HG02884 (cell line): ENCODE results near the gene ALDH1B1.

Experiments used
- ATAC-seq: cut with Tn5 transposase; IDR thresholded peaks from one replicate; pipeline ENCODE4 v1.9.1; 2021; ENCODE audit warnings: mild to moderate bottlenecking, moderate library complexity; ENCODE audit not compliant: unreplicated experiment

Gene ALDH1B1

DNA sequence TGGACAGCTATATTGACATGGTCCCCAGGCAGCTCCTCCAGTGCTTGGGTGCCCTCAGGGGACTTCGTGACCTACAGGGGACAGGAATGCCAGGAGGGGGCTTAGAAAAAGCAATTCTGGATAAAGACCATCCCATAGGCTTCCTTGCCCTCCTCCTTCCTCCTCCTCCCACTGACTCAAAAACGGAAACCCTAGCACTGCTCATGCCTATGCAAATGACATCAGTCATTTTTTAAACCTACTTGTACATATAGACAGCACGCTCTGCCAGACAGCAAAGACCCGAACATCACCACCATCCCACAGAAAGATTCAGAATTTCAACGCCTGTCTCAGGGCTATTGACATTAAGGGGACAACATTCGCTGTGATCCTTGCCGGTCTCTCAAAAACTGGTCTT lies 20.8 kb downstream of the ALDH1B1 start:
- ATAC-seq = no peak

DNA sequence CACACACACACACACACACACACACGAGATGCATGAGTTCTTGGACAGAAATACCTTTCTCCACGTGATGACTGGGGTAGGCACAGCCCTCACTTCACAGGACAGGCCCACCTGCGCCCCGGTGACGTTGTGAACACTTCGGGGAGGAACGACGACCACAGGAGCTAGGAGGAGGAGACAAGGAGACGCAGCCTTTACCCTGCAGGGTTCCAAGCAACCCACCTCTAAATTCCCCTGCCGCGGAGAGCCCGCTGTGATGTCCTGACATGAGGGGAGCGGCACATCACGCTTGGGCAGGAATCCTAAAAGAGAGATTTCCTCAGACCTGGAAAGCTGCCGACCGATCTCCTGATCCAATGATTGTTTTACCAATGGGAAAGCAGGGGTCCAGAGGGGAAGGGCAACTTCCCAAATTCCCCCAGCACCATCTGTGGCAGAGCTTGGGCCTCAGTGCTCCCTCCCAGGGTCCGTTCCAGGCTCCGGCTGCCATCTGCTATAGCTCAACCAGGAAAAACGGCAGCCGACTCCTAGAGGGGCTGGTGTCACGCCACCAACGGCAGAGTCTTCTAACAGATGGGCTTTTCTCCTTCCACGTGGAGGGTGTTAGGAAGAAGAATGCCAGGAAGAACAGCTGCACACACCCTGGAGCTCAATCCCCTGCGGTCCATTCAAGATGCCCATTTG lies 21.7 kb downstream of the ALDH1B1 start:
- ATAC-seq = no peak

DNA sequence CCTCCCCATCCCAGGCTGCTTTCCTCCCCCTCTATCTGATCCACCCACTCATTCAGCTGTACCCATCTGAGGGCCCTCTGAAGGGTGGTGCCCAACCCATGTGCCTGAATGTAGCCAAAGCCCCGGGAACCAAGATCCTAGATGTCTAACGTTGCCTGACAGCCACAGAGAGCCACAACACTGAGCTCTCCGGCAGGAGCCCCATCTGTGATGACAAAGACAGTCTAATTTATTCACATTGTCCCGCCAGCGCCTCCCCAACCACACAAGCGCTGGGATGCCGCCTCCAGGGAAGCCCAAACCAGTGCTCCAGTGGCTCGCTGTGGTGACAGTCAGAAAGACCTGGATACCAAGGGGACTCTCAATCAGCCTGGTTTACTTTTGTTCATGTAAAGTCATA lies 23.4 kb downstream of the ALDH1B1 start:
- ATAC-seq = no peak

DNA sequence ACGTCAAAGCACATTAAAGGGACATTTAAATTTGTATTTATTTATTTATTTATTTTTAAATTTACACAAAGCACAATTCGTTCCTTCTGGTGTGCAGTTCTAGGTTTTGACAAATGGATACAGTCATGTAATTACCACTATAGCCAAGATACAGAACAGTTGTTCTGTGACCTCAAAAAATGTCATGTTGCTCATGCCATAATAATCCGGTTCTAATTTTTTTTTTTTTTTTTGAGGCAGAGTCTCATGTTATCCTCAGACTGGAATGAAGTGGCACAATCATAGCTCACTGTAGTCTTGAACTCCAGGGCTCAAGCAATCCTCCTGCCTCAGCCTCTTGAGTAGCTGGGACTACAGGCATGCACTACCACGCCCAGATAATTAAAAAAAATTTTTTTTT lies 24.0 kb downstream of the ALDH1B1 start:
- ATAC-seq = no peak

DNA sequence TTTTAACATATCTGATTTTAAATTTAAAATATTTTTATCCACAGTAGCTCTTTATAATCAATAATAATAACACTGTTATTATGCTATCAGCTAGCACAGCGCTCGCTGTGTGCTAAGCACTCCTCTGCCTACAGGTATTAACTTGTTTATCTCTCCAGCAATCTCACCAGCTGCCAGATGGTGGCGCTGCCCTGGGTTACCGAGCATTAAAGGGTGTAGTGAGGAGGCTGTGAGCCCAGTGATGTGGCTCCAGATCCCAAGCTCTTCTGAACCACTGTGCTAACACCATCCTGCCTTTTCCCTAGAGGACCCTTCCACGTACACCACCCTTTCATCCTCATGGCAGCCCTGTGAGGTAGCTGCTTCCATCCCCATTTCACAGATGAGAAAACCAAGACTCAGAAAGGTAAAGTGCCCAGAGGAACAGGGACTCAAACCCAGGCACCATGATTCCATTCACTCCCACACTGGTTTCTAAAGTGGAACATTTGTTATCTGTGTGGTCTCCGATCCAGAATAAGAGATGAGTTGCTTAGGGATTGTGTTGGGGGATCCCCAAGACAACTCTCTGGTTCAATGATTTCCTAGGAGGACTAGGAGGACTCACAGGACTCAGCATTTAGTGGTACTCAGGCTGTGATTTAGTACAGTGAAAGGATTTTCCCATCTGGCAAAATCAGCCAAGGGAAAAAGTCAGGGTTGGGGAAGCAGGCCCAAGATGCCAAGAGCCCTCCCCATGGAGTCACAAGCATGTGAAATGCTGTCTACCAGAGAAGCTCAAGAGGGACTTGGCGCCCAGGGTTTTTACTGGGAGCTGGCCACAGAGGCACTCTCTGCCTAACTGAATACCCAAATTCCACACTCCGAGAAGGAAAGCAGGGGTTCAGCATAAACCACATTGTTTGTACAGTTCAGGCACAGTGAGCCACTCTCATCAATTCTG lies 24.8 kb downstream of the ALDH1B1 start:
- ATAC-seq = peak; percentile 52

DNA sequence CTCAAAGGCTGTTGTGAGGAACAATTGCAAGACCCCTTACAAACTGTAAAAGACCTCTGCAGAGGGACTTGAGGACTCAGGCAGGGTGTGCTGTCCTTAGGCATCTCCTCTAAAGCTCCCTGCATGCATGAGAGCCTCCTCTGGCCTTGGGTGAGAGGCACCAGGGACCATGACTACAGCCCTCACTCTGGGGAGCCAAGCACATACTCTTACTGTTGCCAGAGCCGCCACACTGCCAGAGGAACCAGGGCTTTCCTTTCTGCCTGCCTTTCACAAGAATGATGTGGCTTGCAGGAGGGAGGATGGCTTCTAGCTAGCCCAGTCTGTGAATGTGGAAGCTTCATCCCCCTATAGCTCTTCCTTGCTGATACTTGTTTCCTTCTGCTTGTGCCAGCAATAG lies 25.9 kb downstream of the ALDH1B1 start:
- ATAC-seq = no peak

DNA sequence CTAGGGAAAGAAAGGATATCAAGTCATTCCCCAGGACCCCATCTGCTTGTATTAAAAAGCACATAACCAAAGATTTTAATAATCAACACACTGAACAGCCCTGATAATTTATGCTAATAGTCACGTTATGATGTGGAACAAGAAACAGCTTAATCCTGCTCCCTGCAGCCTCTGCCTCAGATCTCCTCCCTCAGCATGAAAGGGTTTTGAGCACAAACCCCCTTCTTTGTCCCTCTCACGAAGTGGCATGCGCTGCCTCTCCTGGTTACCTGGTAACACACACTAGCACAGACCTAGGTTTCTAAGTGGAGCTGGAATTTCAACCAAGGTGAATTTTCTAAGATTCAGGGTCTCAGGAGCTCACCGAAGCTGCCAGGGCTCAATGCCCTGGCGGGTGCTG lies 26.7 kb downstream of the ALDH1B1 start:
- ATAC-seq = no peak

DNA sequence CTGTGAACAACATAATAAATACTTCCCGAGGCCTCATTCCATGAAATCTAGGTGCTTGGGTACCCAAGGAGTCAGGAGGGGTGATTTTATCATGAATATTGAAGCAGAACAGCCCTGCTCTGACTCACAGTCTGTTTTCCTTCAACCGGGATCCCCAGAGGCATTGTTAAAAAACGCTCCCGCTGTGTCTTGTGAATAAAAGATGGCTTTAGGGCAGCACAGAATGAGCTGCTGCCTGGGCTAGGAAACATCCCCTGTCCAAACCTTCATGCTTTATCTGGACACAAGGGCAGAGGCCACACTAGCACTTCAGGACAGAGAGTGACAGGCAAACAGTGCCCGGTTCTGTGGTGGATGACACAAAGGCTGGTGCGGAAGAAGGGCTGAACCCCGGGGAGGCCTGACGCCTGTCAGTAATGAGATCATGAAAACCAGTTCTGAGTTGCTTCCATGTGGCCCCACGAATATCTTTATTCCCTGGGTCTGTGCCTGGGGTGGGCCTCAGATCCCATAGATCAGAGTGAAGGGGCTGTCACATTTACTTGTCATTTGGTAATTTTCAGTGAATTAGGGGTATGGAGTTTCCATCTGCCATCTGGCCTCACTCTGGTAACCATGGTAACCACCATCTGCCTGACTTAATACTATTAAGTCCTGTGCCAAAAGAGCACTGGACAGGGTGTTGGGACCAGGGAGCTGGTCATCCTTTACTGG lies 29.2 kb downstream of the ALDH1B1 start:
- no peak for ATAC-seq

DNA sequence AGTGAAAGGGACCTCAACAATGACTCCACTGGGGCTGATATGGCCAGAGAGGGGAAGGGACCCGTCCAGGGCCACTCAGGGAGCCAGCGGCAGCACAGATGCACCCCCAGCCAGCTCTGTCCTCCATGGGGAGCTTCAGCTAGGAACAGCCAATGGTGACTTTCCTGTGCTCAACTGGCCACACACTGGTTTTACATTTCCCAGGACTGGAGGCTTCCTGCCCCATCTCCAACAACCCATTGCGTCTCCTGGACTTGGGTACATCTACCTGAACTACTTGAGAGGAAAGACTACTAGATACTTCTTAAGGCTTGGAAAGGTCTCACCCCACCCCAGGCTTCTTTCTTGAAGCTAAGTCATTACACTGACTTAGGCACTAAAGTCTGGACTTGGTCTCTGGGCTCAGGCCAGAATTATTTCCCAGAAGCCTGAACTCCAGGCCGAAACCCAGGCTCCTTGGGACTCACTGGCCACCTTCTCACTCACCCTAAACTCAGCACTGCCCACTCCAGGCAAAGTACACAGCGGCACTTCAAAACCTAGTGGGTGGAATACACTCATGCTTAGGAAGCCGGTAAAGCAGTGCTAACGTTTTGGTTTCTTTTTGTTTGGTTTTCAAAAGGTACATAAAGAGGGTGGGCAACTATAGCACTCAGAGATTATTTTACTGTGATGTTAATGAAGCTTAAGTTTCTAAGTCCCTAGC lies 30.2 kb downstream of the ALDH1B1 start:
- no peak for ATAC-seq

DNA sequence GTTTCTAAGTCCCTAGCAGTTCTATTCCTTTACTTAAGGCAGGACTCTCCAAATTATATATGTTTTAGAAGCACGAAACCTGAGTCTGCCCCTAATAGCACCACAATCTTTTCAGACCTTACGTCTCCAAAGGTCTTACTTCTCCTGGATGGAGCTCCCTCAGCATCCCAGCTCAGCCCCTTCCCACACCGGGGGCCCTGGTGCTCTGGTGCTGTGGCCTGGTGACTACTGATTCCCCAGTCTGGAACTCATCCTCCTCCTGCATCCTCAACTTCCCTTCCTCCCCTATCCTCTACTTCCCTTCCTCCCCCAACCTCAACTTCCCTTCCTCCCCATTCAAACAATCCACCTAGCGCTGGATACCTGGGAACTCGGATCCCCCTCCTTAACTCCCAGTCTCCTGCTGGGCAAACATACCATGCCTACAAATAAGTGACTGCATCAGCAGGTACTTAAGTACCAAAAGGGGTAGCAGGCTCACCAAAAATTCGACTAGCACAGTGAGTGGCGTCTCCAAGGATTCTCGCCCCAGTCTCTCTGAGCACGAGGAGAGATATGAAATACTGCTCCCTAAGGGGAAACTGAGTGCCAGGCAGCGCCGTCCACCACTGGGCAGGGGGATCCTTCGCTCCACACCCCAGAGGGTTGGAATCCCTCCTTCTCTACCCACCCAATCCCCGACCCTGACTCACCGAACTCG lies 30.9 kb downstream of the ALDH1B1 start:
- no peak for ATAC-seq

DNA sequence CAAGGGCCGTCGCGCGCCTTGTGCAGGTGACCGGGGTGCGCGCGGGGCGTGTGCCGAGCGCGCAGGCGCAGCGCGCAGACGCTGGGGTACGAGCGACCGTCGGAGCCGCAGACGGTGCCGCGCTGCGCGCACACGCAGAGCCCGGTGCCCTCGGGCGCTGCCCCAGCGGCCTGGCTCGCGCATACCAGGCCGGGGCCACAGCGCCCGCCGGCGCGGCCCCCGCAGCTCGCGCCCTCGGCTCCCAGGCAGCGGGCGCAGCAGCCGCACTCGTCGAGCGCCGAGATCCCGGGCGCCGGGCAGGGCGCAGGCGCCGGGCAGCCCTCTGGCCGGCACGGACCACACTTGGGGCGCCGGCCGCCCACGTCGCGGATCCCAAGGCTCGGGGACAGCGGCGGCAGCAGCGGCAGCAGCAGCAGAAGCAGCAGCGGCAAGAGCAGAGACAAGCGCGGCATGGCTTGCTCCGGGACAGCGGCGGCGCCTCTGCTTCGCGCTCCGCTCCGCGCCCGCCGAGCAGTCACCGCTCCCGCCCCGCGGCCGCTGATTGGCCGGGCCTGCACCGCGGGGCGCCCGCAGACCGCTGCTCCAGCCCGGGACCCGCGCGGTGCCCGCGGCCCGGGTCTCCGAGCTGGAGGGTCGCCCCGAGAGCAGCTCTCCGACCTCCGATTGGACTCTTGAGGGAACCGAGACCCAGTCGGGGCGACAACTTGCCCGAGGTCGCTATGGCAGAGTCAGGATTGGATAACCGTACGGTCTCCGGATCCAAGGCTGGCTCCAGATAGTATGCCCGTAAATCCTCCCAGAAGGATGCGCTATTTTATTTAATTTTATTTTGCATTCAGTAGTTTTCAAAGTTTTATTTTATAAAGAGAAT lies 31.7 kb downstream of the ALDH1B1 start, which contains the start of gene IGFBPL1:
Gene IGFBPL1 (minus strand): TSS at position 482 of the 871 bp plus-strand sequence. CDS start 30 bp downstream, at position 452.
- no peak for ATAC-seq

DNA sequence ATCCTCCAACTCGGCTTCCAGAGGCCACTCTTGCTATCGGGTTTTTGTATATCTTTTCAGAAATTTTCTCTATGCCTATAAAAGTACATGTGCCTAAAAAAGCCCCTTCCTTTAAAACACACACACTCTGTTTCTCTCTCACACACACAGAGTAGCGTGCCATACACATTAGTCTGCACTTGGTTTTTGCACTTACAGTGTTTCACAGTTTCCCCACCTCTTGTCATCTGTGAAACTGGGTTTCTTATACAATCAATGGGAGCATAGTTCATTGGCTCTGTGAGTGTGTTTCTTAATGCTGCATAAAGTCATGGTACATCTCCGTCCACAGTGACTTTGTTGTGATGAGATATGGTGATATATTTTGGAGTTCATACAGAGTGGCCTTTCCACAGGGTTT lies 32.4 kb downstream of the ALDH1B1 start:
- no peak for ATAC-seq

DNA sequence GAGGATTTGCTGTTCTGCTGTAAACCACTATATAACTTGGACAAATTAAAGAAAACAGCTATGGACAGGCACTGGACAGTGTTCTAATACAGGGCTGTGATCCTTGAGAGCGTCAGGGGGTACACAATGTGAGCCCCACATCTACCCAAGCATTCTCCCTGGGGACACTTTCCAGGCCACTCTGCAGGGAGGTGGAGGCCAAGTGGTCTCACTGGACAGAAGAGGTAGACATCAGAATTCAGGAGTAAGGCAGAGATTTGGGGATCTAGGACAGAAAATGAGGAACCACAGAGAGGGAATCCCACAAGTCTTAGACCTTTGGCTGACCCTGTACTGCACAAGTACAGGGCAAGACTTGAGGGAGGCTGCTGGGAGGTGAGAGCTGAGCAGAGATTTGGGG lies 35.6 kb downstream of the ALDH1B1 start:
- no peak for ATAC-seq

DNA sequence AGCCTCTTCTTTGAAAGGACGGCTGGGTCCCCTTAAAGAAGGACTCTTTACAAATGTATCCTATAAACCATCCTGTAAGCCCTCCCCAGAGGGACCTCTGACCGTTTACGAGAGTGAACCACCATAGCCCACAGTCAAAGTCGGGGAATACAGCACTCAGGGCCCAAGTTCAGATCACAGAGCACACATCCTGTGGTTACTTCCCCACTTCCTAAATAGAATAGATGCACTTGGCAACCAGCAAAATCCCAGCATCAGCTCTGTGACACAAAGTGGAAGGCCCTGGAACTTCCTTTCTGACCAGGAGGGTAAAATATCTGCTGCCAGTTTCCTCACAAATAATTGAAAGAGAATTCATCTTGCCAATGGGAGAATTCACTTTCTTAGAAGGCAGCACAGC lies 38.6 kb downstream of the ALDH1B1 start:
- no peak for ATAC-seq

DNA sequence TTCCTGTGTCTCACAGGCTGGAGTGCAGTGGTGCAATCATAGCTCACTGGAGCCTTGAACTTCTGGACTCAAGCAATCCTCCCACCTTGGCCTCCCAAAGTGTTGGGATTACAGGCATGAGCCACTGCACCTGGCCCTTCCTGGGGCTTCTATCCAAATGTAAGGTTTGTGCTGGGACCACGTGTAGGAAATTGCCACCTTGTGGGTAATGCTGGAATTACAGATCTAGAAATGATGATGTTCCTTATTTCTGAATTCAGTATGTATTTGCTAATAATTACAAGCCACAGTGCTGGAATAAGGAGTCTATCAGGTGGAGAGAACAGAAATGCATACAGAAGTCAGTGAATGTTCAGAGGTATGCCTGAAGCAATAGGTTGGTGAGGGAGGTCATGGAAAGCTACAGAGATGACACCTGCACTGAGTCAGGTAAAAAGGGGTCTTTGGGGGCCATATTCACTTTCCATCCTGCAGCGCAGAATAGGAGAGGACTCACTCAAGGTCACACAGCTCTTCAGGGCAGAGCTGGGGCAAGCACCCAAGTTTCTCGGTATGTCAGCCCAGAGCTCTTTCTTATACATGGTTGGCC lies 40.5 kb downstream of the ALDH1B1 start:
- no peak for ATAC-seq

DNA sequence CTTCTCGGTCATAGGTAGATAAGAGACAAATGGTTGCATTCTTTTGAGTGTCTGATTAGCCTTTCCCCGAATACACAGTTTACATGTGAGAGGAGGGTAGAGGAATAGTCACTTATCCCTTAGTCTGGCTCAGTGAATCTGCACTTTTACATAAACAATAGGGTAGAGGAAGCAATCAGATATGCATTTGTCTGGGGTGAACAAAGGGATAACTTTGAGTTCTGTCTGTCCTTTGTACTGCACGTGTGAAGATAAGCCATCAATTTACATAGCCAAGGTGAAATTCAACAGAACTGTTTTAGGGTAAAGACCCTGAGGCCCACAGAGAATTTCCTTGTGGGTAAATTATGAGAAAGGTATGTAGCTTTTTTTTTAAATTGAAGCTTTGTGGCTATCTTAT lies 41.9 kb downstream of the ALDH1B1 start:
- no peak for ATAC-seq

DNA sequence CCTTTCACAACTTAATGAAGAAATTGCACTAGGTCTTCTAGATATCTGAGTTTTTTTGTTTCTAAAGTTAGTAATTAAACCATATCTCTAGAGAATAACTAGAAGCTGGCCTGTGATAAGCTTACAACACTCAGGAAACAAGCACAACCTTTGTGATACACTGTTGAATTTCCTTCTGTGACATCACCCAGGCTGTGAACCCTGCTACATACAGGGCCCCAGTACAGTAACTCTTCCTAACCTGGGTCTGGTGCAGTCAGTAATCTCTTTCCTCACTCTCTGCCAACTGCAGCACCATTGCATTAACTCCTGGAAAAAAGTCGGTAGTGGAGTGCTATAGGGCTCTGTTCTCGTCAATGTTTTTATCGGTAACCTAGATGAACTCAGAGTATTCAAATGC lies 42.4 kb downstream of the ALDH1B1 start:
- no peak for ATAC-seq

DNA sequence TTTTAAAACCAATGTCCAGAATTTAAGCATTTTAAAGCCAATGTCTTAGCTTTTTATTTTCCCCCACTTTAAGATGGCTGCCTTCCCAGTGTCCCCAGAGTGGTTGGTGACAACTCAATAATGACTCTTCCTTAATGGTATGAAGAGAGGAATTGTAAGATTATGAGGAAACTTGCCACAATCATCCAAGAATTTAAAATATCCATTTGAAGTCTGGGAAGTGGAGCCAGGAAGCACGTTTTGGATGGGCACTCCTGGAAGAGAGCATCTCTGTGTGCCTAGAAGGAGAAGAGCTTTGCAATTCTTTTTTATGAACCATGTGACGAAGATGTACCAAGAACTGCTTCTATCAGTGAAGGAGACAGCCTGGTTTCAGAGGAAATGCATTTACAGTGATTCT lies 43.0 kb downstream of the ALDH1B1 start:
- ATAC-seq = no peak

DNA sequence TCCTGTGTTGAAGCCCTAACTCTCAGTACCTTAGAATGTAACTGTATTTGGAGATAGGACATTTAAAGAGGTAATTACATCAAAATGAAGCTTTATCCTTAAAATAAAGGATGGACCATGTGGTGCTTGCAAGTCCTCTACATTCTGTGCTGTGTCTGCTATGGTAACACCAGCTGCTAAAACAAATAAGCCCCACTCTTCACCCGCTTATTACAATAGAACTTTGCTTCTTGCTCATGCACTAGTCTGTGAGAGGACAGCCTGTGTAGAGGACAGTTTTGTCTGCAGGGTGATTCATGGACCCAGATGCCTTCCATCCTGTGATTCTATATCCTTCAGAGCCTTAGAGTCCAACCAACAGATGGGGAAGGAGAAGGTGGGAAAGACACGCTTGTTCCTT lies 44.2 kb downstream of the ALDH1B1 start:
- ATAC-seq = no peak
